22Rv1 (cell line): ENCODE results near the gene LAP3.

Source experiments
- CTCF ChIP-seq: fragments of 450-650 bp; IDR thresholded peaks from 2 replicates; pipeline ENCODE4 v1.5.1; 2017; ENCODE audit warnings: mild to moderate bottlenecking
- ZFX ChIP-seq: fragments of 450-650 bp; IDR thresholded peaks from 2 replicates; pipeline ENCODE4 v1.6.1; 2017; ENCODE audit warnings: antibody characterized with exemption, borderline replicate concordance

GRCh38 chr4:17639136-17639535 is 62.1 kb downstream of the LAP3 start:
- TF ChIP-seq CTCF (no peak), ZFX (no peak)
